ENCODE results near the gene XPO6. TPM values are rescaled to one million over a fixed set of nuclear protein-coding genes. Genes with fewer than 3 reads are reported as not detected.

Gene XPO6
- total RNA-seq, 1 experiment from 2014 or later, result 106 TPM

- no peaks in the 10 kb centered on the region for H3K27me3 ChIP-seq (ENCODE audit: low read length)
- BruUV-seq (replicated peaks), result no TSS peak
- no peak overlapping the region for H2AFZ ChIP-seq (ENCODE audit: low read length)
- H3K9me2 ChIP-seq (replicated peaks; ENCODE audit: low read length), result no peaks in the 10 kb centered on the region
- H3K36me3 ChIP-seq (ENCODE audit: low read depth, low read length), result peaks cover 45% of the 10 kb centered on the region
- no peak overlapping the region for H3K9ac ChIP-seq (ENCODE audit: low read length)
- H4K20me1 ChIP-seq (ENCODE audit: low read length), result no peaks in the 10 kb centered on the region
- no peak overlapping the region for H3K4me2 ChIP-seq (ENCODE audit: low read length)
- no peak overlapping the region for H3K4me3 ChIP-seq (ENCODE audit: low read length)
- intact Hi-C loops (cut with micrococcal nuclease), result no loop called here
- ATAC-seq, result no peak
- TF ChIP-seq EZH2 (IDR thresholded peaks at IDR 0.05; ENCODE audit: low read length, unreplicated experiment) (no peak), EZH2phosphoT487 (IDR thresholded peaks at IDR 0.05; ENCODE audit: borderline replicate concordance, low read length) (no peak), CTCF (conservative IDR thresholded peaks at IDR 0.05; ENCODE audit: low read depth, low read length) (no peak)
- no peaks in the 10 kb centered on the region for H3K79me2 ChIP-seq (ENCODE audit: low read length)
- CTCF ChIA-PET, result no interaction called here
- no peak for DNase-seq
- no peaks in the 10 kb centered on the region for H3F3A ChIP-seq (ENCODE audit: low read length, unreplicated experiment)
- H3K9me3 ChIP-seq (ENCODE audit: low read length), result no peaks in the 10 kb centered on the region
- POLR2A ChIA-PET (ENCODE audit: unreplicated experiment), result no interaction called here
- H3K4me1 ChIP-seq (ENCODE audit: insufficient read depth, low read length), result no peaks in the 10 kb centered on the region
- H3K27ac ChIP-seq (ENCODE audit: low read length), result no peak overlapping the region
These were observed 101.7 kb downstream of the XPO6 start for GRCh38 chr16:28110074-28110473.

- no peaks in the 10 kb centered on the region for H3K4me1 ChIP-seq (ENCODE audit: insufficient read depth, low read length)
- intact Hi-C loops (cut with micrococcal nuclease), result no loop called here
- no peak for DNase-seq
- H3K9me3 ChIP-seq (ENCODE audit: low read length), result no peaks in the 10 kb centered on the region
- H3K27me3 ChIP-seq (ENCODE audit: low read length), result no peaks in the 10 kb centered on the region
- BruUV-seq (replicated peaks), result no TSS peak
- no peak overlapping the region for H3K4me2 ChIP-seq (ENCODE audit: low read length)
- H3K27ac ChIP-seq (ENCODE audit: low read length), result no peak overlapping the region
- no peak overlapping the region for H3K9ac ChIP-seq (ENCODE audit: low read length)
- ATAC-seq, result no peak
- ChIA-PET POLR2A (ENCODE audit: unreplicated experiment) (no interaction called here), CTCF (no interaction called here)
- H4K20me1 ChIP-seq (ENCODE audit: low read length), result no peaks in the 10 kb centered on the region
- TF ChIP-seq EZH2 (IDR thresholded peaks at IDR 0.05; ENCODE audit: low read length, unreplicated experiment) (no peak), CTCF (conservative IDR thresholded peaks at IDR 0.05; ENCODE audit: low read depth, low read length) (no peak), EZH2phosphoT487 (IDR thresholded peaks at IDR 0.05; ENCODE audit: borderline replicate concordance, low read length) (no peak)
- no peaks in the 10 kb centered on the region for H3F3A ChIP-seq (ENCODE audit: low read length, unreplicated experiment)
- H3K9me2 ChIP-seq (replicated peaks; ENCODE audit: low read length), result no peaks in the 10 kb centered on the region
- no peak overlapping the region for H2AFZ ChIP-seq (ENCODE audit: low read length)
- peaks cover 55% of the 10 kb centered on the region for H3K36me3 ChIP-seq (ENCODE audit: low read depth, low read length)
- no peaks in the 10 kb centered on the region for H3K79me2 ChIP-seq (ENCODE audit: low read length)
- no peak overlapping the region for H3K4me3 ChIP-seq (ENCODE audit: low read length)
These were observed 103.0 kb downstream of the XPO6 start for GRCh38 chr16:28108590-28109247.

GRCh38 chr16:28107232-28107631 lies 104.5 kb downstream of the XPO6 start:
- CTCF ChIA-PET, result no interaction called here
- no TSS peak for BruUV-seq (replicated peaks)

More at GRCh38 chr16:28107232-28107631, 104.5 kb downstream of the XPO6 start:
- no peak overlapping the region for H3K4me3 ChIP-seq (ENCODE audit: low read length)
- H3K27ac ChIP-seq (ENCODE audit: low read length), result no peak overlapping the region
- peaks cover 63% of the 10 kb centered on the region for H3K36me3 ChIP-seq (ENCODE audit: low read depth, low read length)
- intact Hi-C loops (cut with micrococcal nuclease), result no loop called here
- no peaks in the 10 kb centered on the region for H3K79me2 ChIP-seq (ENCODE audit: low read length)
- POLR2A ChIA-PET (ENCODE audit: unreplicated experiment), result no interaction called here
- no peak overlapping the region for H2AFZ ChIP-seq (ENCODE audit: low read length)
- no peaks in the 10 kb centered on the region for H4K20me1 ChIP-seq (ENCODE audit: low read length)
- ATAC-seq (no peak), DNase-seq (no peak)
- H3K27me3 ChIP-seq (ENCODE audit: low read length), result no peaks in the 10 kb centered on the region
- no peak overlapping the region for H3K9ac ChIP-seq (ENCODE audit: low read length)
- no peaks in the 10 kb centered on the region for H3K9me2 ChIP-seq (replicated peaks; ENCODE audit: low read length)
- no peak overlapping the region for H3K4me2 ChIP-seq (ENCODE audit: low read length)
- TF ChIP-seq EZH2phosphoT487 (IDR thresholded peaks at IDR 0.05; ENCODE audit: borderline replicate concordance, low read length), result no peak
- TF ChIP-seq CTCF (conservative IDR thresholded peaks at IDR 0.05; ENCODE audit: low read depth, low read length), result no peak
- no peak for TF ChIP-seq EZH2 (IDR thresholded peaks at IDR 0.05; ENCODE audit: low read length, unreplicated experiment)
- no peaks in the 10 kb centered on the region for H3F3A ChIP-seq (ENCODE audit: low read length, unreplicated experiment)
- no peaks in the 10 kb centered on the region for H3K4me1 ChIP-seq (ENCODE audit: insufficient read depth, low read length)
- no peaks in the 10 kb centered on the region for H3K9me3 ChIP-seq (ENCODE audit: low read length)

All from PC-3 (cell line).